GM12872 (cell line): Measurements from ENCODE around the gene EPHA10.

Experiments used
- CTCF ChIP-seq: IDR thresholded peaks from 3 replicates; pipeline ENCODE4 v1.5.1; 2011; ENCODE audit warnings: low read depth, mild to moderate bottlenecking, low read length, moderate library complexity; ENCODE audit not compliant: insufficient read depth

EPHA10 gene

GRCh38 chr1:37667023-37667671 lies 97.8 kb downstream of the EPHA10 start:
- no peak for TF ChIP-seq CTCF

- no peak for TF ChIP-seq CTCF
Observed at GRCh38 chr1:37666241-37666867, 98.6 kb downstream of the EPHA10 start.
